ENCODE measurements around the gene APEX2.

APEX2 gene

GRCh38 chrX:54994099-54994498, 6.1 kb upstream of the APEX2 start, which contains the start of gene PFKFB1:
Gene PFKFB1, minus strand, starts transcription at chrX:54994188. Its CDS starts 181 bp downstream, at chrX:54994007.
- no peak for TF ChIP-seq CTCF (IDR thresholded peaks at IDR 0.05; ENCODE audit: low read depth, low read length, missing control alignments)
- no peaks in the 10 kb centered on the region for H3K36me3 ChIP-seq (replicated peaks)
- H3K27me3 ChIP-seq (replicated peaks) = no peaks in the 10 kb centered on the region
- no peak within 1 kb of the TSS for H3K27ac ChIP-seq
- H3K4me3 ChIP-seq (ENCODE audit: low read depth, low read length) = no peak within 1 kb of the TSS
- in situ Hi-C loops (cut with HindIII; ENCODE audit: low pct_ligation_motif_present, low sequenced_read_pairs) = no loop called here
- no peak for DNase-seq

GRCh38 chrX:54994668-54995351, 5.4 kb upstream of the APEX2 start:
- no peak for DNase-seq
- H3K36me3 ChIP-seq (replicated peaks) = no peaks in the 10 kb centered on the region
- no peak overlapping the region for H3K27ac ChIP-seq
- in situ Hi-C loops (cut with HindIII; ENCODE audit: low pct_ligation_motif_present, low sequenced_read_pairs) = no loop called here
- no peak for TF ChIP-seq CTCF (IDR thresholded peaks at IDR 0.05; ENCODE audit: low read depth, low read length, missing control alignments)
- no peaks in the 10 kb centered on the region for H3K27me3 ChIP-seq (replicated peaks)
- H3K4me3 ChIP-seq (ENCODE audit: low read depth, low read length) = no peak overlapping the region

DNA sequence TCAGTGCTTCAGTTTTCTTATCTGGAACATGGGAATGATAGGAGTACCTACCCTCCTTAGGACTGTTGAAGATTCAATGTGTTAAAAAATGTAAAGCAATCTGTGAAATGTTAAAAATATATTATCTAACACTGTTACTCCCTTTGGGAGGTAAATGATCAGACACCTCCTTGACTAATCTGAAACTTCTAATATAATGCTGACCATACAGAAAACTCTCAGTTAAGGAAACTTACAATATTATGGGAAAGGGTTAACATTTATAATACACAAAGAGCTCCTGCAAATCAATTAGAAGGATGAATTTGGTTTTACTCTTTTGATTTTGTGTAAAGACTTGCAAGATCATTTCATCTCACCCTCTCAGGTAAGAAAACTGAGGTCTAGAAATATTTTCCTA, 4.5 kb upstream of the APEX2 start:
- no peak overlapping the region for H3K27ac ChIP-seq
- in situ Hi-C loops (cut with HindIII; ENCODE audit: low pct_ligation_motif_present, low sequenced_read_pairs) = no loop called here
- DNase-seq = no peak
- no peak for TF ChIP-seq CTCF (IDR thresholded peaks at IDR 0.05; ENCODE audit: low read depth, low read length, missing control alignments)
- no peaks in the 10 kb centered on the region for H3K27me3 ChIP-seq (replicated peaks)
- H3K36me3 ChIP-seq (replicated peaks) = no peaks in the 10 kb centered on the region
- H3K4me3 ChIP-seq (ENCODE audit: low read depth, low read length) = no peak overlapping the region

DNA sequence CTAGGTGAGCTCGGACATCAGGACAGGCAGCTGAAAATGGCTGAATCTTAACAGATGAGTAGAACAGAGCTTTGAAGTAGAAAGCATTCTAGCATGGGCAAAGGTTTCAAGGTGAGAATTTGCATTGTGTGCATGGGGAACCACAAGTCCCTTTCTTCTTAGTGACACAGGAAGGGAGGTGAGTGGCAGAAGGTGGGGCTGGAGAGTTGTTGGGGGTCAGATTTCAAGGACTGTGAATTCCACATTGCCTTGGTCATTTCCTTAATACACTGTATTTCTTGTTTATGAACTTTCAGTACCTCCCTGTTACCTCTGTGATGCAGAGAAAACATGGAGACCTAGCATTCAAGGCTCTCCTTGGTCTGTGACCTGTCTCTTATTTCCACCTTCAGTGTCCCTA, 4.1 kb downstream of the APEX2 start:
- no peak for DNase-seq
- H3K36me3 ChIP-seq (replicated peaks) = peaks cover 4% of the 10 kb centered on the region
- H3K4me3 ChIP-seq (ENCODE audit: low read depth, low read length) = no peak overlapping the region
- in situ Hi-C loops (cut with HindIII; ENCODE audit: low pct_ligation_motif_present, low sequenced_read_pairs) = no loop called here
- no peak for TF ChIP-seq CTCF (IDR thresholded peaks at IDR 0.05; ENCODE audit: low read depth, low read length, missing control alignments)
- H3K27me3 ChIP-seq (replicated peaks) = no peaks in the 10 kb centered on the region
- H3K27ac ChIP-seq = no peak overlapping the region

DNA sequence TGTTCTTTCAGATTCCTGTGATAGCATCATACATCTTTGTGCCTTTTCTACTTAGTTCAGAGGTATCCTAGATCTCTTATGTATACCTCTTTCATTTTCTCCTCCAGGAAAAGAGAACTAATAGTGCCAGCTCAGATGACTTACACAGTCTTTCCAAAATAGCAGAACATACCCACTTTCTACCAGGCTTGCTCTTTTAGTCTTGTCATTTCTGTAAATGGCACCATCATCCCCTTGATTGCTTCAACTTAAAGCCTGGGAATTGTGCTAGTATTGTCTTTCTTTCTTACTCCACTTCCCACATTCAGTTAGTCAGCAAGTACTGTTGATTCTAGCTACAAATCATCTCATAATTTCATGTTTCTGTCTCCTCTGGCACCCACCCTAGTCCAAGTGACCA, 5.1 kb downstream of the APEX2 start:
- no peaks in the 10 kb centered on the region for H3K27me3 ChIP-seq (replicated peaks)
- no peak overlapping the region for H3K27ac ChIP-seq
- no peak for TF ChIP-seq CTCF (IDR thresholded peaks at IDR 0.05; ENCODE audit: low read depth, low read length, missing control alignments)
- in situ Hi-C loops (cut with HindIII; ENCODE audit: low pct_ligation_motif_present, low sequenced_read_pairs) = no loop called here
- DNase-seq = no peak
- H3K36me3 ChIP-seq (replicated peaks) = peaks cover 4% of the 10 kb centered on the region
- H3K4me3 ChIP-seq (ENCODE audit: low read depth, low read length) = no peak overlapping the region

All from brain microvascular endothelial cell (primary cell).